ENCODE measurements around the gene GUCD1.

The GUCD1 gene

GRCh38 chr22:24589518-24590030 lies 34.6 kb upstream of the GUCD1 start:
- DNase-seq, result no peak

- no peak for DNase-seq
These were observed 34.0 kb upstream of the GUCD1 start for GRCh38 chr22:24588757-24589481.

- DNase-seq, result no peak
These were observed 33.4 kb upstream of the GUCD1 start for GRCh38 chr22:24588381-24588756.

GRCh38 chr22:24587948-24588347 lies 33.0 kb upstream of the GUCD1 start:
- no peak for DNase-seq

- no peak for DNase-seq
These were observed 32.3 kb upstream of the GUCD1 start for GRCh38 chr22:24587251-24587650.

GRCh38 chr22:24585927-24586546 lies 31.1 kb upstream of the GUCD1 start:
- no peak for DNase-seq

GRCh38 chr22:24585461-24585860 lies 30.5 kb upstream of the GUCD1 start:
- DNase-seq, result no peak

GRCh38 chr22:24584871-24585411 lies 30.0 kb upstream of the GUCD1 start:
- no peak for DNase-seq

- DNase-seq, result no peak
These were observed 29.3 kb upstream of the GUCD1 start for GRCh38 chr22:24584166-24584790.

GRCh38 chr22:24583221-24584165 lies 28.6 kb upstream of the GUCD1 start:
- no peak for DNase-seq

- no peak for DNase-seq
These were observed 27.3 kb upstream of the GUCD1 start for GRCh38 chr22:24582056-24582814.

- no peak for DNase-seq
These were observed 25.3 kb upstream of the GUCD1 start for GRCh38 chr22:24580276-24580675.

- DNase-seq, result no peak
These were observed 24.3 kb upstream of the GUCD1 start for GRCh38 chr22:24579258-24579601.

GRCh38 chr22:24578355-24579257 lies 23.7 kb upstream of the GUCD1 start:
- DNase-seq, result no peak

- DNase-seq, result no peak
These were observed 21.8 kb upstream of the GUCD1 start for GRCh38 chr22:24576778-24577177.

- no peak for DNase-seq
These were observed 16.3 kb upstream of the GUCD1 start for GRCh38 chr22:24571266-24571665.

GRCh38 chr22:24567668-24568067 lies 12.7 kb upstream of the GUCD1 start:
- no peak for DNase-seq

GRCh38 chr22:24566899-24567511 lies 12.1 kb upstream of the GUCD1 start:
- DNase-seq, result no peak

- DNase-seq, result no peak
These were observed 10.1 kb upstream of the GUCD1 start for GRCh38 chr22:24565077-24565476.

GRCh38 chr22:24564376-24565058 lies 9.6 kb upstream of the GUCD1 start:
- DNase-seq, result no peak

All from CD4-positive, alpha-beta T cell treated with Interleukin-12 subunit alpha and Interleukin-12 subunit beta, for 1 hour (primary cell).